Loucy (cell line): ENCODE measurements around the gene LINGO3.

Experiments used
- H2AFZ ChIP-seq: fragments of 200-600 bp; sonication (generic); 2 replicates; pipeline ENCODE4 v1.6.0; 2016; ENCODE audit warnings: antibody characterized with exemption, mild to moderate bottlenecking, low read length, moderate library complexity
- H3F3A ChIP-seq: fragments of 200-600 bp; 2 replicates; pipeline ENCODE4 v1.6.0; 2016; ENCODE audit warnings: antibody characterized with exemption, low read depth, mild to moderate bottlenecking
- H3K27me3 ChIP-seq: fragments of 200-600 bp; sonication (generic); 2 replicates; pipeline ENCODE4 v1.6.1; 2014; ENCODE audit warnings: low read length, mild to moderate bottlenecking; ENCODE audit not compliant: insufficient read depth, poor library complexity, severe bottlenecking
- H3K36me3 ChIP-seq: fragments of 200-600 bp; sonication (generic); 2 replicates; pipeline ENCODE4 v1.6.1; 2016; ENCODE audit warnings: low read length; ENCODE audit not compliant: insufficient read depth
- H3K4me1 ChIP-seq: fragments of 200-600 bp; sonication (generic); 2 replicates; pipeline ENCODE4 v1.5.1; 2014; ENCODE audit warnings: low read length, mild to moderate bottlenecking; ENCODE audit not compliant: insufficient read depth, poor library complexity, severe bottlenecking
- H3K4me2 ChIP-seq: fragments of 200-600 bp; sonication (generic); 2 replicates; pipeline ENCODE4 v1.6.0; 2014; ENCODE audit warnings: antibody characterized with exemption, low read length, low read depth, mild to moderate bottlenecking; ENCODE audit not compliant: poor library complexity, severe bottlenecking
- H3K4me3 ChIP-seq: fragments of 200-600 bp; sonication (generic); 2 replicates; pipeline ENCODE4 v1.5.1; 2014; ENCODE audit warnings: low read length, mild to moderate bottlenecking, mixed read lengths; ENCODE audit not compliant: poor library complexity, severe bottlenecking
- H3K79me2 ChIP-seq: fragments of 200-600 bp; sonication (generic); 2 replicates; pipeline ENCODE4 v1.6.1; 2014; ENCODE audit warnings: low read length; ENCODE audit not compliant: insufficient read depth
- H3K9ac ChIP-seq: fragments of 200-600 bp; sonication (generic); 2 replicates; pipeline ENCODE4 v1.6.0; 2014; ENCODE audit warnings: mild to moderate bottlenecking, low read depth, low read length, moderate library complexity; ENCODE audit not compliant: poor library complexity, severe bottlenecking
- H3K9me2 ChIP-seq: fragments of 200-600 bp; sonication (generic); replicated peaks from 2 replicates; pipeline ENCODE4 v1.6.1; 2016; ENCODE audit warnings: low read depth, low read length, mixed read lengths
- H3K9me3 ChIP-seq: fragments of 200-600 bp; sonication (generic); 2 replicates; pipeline ENCODE4 v1.6.1; 2014; ENCODE audit warnings: mild to moderate bottlenecking, antibody characterized with exemption, low read length, low read depth; ENCODE audit not compliant: insufficient read depth
- H4K20me1 ChIP-seq: fragments of 200-600 bp; sonication (generic); 2 replicates; pipeline ENCODE4 v1.6.0; 2014; ENCODE audit warnings: antibody characterized with exemption, low read length, mild to moderate bottlenecking; ENCODE audit not compliant: insufficient read depth, poor library complexity, severe bottlenecking
- EZH2phosphoT487 ChIP-seq: fragments of 200-600 bp; IDR thresholded peaks from 2 replicates; pipeline ENCODE4 v1.6.1; 2018; ENCODE audit warnings: antibody characterized with exemption, mild to moderate bottlenecking, moderate library complexity, borderline replicate concordance
- TF ChIP-seq, protein P1 (sequence below): fragments of 200-600 bp; sonication (generic); conservative IDR thresholded peaks from 2 replicates; pipeline ENCODE4 v1.5.1; 2014; ENCODE audit warnings: mild to moderate bottlenecking, antibody characterized with exemption, low read length

The LINGO3 gene

GRCh38 chr19:2311093-2311492 is 3.1 kb upstream of the LINGO3 start:
- Histone ChIP-seq H3K4me3 (no peak overlapping the region), H2AFZ (no peak overlapping the region), H3K4me1 (no peaks in the 10 kb centered on the region), H3F3A (no peaks in the 10 kb centered on the region), H3K4me2 (no peak overlapping the region), H3K79me2 (no peaks in the 10 kb centered on the region), H3K27me3 (no peaks in the 10 kb centered on the region), H3K9me3 (no peaks in the 10 kb centered on the region), H3K9me2 (no peaks in the 10 kb centered on the region), H3K36me3 (no peaks in the 10 kb centered on the region), H3K9ac (no peak overlapping the region), H4K20me1 (no peaks in the 10 kb centered on the region)
- TF ChIP-seq, protein P1, sequence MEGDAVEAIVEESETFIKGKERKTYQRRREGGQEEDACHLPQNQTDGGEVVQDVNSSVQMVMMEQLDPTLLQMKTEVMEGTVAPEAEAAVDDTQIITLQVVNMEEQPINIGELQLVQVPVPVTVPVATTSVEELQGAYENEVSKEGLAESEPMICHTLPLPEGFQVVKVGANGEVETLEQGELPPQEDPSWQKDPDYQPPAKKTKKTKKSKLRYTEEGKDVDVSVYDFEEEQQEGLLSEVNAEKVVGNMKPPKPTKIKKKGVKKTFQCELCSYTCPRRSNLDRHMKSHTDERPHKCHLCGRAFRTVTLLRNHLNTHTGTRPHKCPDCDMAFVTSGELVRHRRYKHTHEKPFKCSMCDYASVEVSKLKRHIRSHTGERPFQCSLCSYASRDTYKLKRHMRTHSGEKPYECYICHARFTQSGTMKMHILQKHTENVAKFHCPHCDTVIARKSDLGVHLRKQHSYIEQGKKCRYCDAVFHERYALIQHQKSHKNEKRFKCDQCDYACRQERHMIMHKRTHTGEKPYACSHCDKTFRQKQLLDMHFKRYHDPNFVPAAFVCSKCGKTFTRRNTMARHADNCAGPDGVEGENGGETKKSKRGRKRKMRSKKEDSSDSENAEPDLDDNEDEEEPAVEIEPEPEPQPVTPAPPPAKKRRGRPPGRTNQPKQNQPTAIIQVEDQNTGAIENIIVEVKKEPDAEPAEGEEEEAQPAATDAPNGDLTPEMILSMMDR: no peak
- TF ChIP-seq EZH2phosphoT487: no peak

DNA sequence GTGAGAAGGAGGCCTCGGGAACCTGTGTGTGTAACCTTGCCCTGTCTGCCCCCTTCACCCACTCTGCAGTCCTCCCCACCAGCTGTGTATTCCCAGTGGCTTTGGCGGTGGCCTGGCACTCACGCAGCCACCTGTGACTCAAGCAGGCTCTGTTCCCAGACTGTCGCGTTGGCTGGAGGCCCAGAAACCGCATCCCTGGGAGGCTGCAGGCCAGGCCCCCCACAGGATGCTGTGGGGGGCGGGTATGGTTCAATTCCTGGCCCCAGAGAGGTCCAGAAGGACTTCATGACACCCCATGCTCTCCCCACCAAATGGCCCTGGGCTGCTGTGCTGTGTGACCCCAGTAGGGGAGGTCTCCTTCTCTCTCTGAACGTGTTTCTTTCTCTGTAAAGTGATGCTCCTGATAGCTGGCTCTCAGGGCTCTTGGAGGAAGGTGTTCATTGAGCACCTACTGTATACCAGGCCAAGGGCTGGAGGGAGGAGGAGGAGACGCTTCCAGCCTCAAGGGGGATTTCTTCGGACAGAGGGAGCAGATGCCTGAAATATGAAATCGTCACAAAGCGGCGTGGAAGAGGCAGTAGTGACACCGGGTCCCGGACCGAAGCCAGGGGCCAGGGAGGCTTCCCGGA is 1.9 kb upstream of the LINGO3 start:
- no peaks in the 10 kb centered on the region for H3K9me3 ChIP-seq
- no peaks in the 10 kb centered on the region for H3K27me3 ChIP-seq
- H2AFZ ChIP-seq: no peak overlapping the region
- H3K36me3 ChIP-seq: no peaks in the 10 kb centered on the region
- no peaks in the 10 kb centered on the region for H3K79me2 ChIP-seq
- no peaks in the 10 kb centered on the region for H3F3A ChIP-seq
- TF ChIP-seq, protein P1: no peak
- TF ChIP-seq EZH2phosphoT487: no peak
- no peaks in the 10 kb centered on the region for H3K9me2 ChIP-seq
- no peak overlapping the region for H3K4me2 ChIP-seq
- H4K20me1 ChIP-seq: no peaks in the 10 kb centered on the region
- no peak overlapping the region for H3K9ac ChIP-seq
- no peak overlapping the region for H3K4me3 ChIP-seq
- H3K4me1 ChIP-seq: no peaks in the 10 kb centered on the region

- no peaks in the 10 kb centered on the region for H3K36me3 ChIP-seq
- no peak overlapping the region for H3K4me2 ChIP-seq
- H3K27me3 ChIP-seq: no peaks in the 10 kb centered on the region
- H3K9me3 ChIP-seq: no peaks in the 10 kb centered on the region
- no peaks in the 10 kb centered on the region for H3K79me2 ChIP-seq
- no peaks in the 10 kb centered on the region for H3K4me1 ChIP-seq
- H4K20me1 ChIP-seq: no peaks in the 10 kb centered on the region
- no peak overlapping the region for H3K4me3 ChIP-seq
- H3K9me2 ChIP-seq: no peaks in the 10 kb centered on the region
- H3K9ac ChIP-seq: no peak overlapping the region
- no peak for TF ChIP-seq EZH2phosphoT487
- TF ChIP-seq, protein P1: no peak
- no peaks in the 10 kb centered on the region for H3F3A ChIP-seq
- no peak overlapping the region for H2AFZ ChIP-seq
These were observed 389 bp downstream of the LINGO3 start for GRCh38 chr19:2307518-2308012.
